PFSK-1 (cell line): ENCODE data around the gene PHF2.

Experiments
- POLR2AphosphoS5 ChIP-seq: IDR thresholded peaks from 2 replicates; pipeline ENCODE4 v1.6.1; 2012; ENCODE audit warnings: low read depth, mild to moderate bottlenecking, control low read depth, low read length, moderate library complexity
- TF ChIP-seq, protein P1 (sequence below), 2 experiments: IDR thresholded peaks; 2 replicates each; pipeline versions ENCODE4 v1.6.1 to v1.8.0; 2011 to 2012; ENCODE audit warnings: low read depth in 2 of 2, low read length in 2 of 2, control low read depth in 1 of 2, inconsistent platforms in 1 of 2, mild to moderate bottlenecking in 1 of 2, moderate library complexity in 1 of 2; ENCODE audit not compliant: insufficient read depth in 1 of 2

DNA sequence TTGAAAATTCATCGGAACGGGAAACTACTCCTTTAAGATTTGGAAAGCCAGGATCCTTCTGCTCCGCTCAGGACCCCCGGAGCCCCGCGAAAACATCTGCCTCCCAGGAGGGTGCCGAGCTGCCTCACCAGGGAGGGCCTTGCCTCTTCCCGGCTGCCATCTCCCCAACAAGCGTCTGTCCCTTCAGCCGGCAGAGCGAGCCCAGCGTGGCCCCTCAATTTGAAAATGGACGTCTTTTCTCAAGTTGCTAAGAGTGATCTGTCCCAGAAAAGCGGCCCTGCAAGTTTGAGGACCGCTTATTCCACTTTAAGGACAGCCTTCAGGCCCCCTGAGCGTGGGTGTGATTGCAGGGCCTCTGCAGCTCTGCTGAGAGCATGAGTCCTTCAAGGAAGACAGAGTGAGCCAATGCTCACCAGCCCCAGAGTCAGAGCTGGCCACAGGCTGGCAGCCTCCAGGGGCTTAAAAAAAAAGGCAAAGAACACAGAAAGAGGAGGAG is 101.3 kb downstream of the PHF2 start:
- TF ChIP-seq, protein P1, sequence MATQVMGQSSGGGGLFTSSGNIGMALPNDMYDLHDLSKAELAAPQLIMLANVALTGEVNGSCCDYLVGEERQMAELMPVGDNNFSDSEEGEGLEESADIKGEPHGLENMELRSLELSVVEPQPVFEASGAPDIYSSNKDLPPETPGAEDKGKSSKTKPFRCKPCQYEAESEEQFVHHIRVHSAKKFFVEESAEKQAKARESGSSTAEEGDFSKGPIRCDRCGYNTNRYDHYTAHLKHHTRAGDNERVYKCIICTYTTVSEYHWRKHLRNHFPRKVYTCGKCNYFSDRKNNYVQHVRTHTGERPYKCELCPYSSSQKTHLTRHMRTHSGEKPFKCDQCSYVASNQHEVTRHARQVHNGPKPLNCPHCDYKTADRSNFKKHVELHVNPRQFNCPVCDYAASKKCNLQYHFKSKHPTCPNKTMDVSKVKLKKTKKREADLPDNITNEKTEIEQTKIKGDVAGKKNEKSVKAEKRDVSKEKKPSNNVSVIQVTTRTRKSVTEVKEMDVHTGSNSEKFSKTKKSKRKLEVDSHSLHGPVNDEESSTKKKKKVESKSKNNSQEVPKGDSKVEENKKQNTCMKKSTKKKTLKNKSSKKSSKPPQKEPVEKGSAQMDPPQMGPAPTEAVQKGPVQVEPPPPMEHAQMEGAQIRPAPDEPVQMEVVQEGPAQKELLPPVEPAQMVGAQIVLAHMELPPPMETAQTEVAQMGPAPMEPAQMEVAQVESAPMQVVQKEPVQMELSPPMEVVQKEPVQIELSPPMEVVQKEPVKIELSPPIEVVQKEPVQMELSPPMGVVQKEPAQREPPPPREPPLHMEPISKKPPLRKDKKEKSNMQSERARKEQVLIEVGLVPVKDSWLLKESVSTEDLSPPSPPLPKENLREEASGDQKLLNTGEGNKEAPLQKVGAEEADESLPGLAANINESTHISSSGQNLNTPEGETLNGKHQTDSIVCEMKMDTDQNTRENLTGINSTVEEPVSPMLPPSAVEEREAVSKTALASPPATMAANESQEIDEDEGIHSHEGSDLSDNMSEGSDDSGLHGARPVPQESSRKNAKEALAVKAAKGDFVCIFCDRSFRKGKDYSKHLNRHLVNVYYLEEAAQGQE (IDR thresholded peaks at IDR 0.05; ENCODE audit: insufficient read depth in 1 of 2, low read depth in 2 of 2, low read length in 2 of 2): no peak
- TF ChIP-seq POLR2AphosphoS5: no peak
